ENCODE measurements around the gene ATP6V0D1.
"Not testable (repeated sequence)": the region's sequence is repeated elsewhere in the genome, so short reads cannot be mapped to it uniquely, and the experiment has no call there.

Gene ATP6V0D1

GRCh38 chr16:67425061-67425460, 55.9 kb downstream of the ATP6V0D1 start:
- no peak for DNase-seq

GRCh38 chr16:67424261-67424615, 56.7 kb downstream of the ATP6V0D1 start:
- DNase-seq: no peak

GRCh38 chr16:67423611-67424260, 57.2 kb downstream of the ATP6V0D1 start:
- no peak for DNase-seq

GRCh38 chr16:67423015-67423414, 57.9 kb downstream of the ATP6V0D1 start:
- DNase-seq: no peak

GRCh38 chr16:67421030-67421429, 59.9 kb downstream of the ATP6V0D1 start:
- no peak for DNase-seq

GRCh38 chr16:67419931-67420330, 61.0 kb downstream of the ATP6V0D1 start:
- DNase-seq: no peak

- no peak for DNase-seq
Measured at GRCh38 chr16:67419502-67419901, 61.5 kb downstream of the ATP6V0D1 start.

GRCh38 chr16:67417333-67418061, 63.5 kb downstream of the ATP6V0D1 start:
- no peak for DNase-seq

GRCh38 chr16:67415872-67416793, 64.8 kb downstream of the ATP6V0D1 start, which contains the start of gene ZDHHC1:
Gene ZDHHC1 (minus strand): TSS chr16:67416477. CDS start chr16:67407775, 8,702 bp downstream.
- DNase-seq: peak; percentile 13 to 48

GRCh38 chr16:67415421-67415820, 65.5 kb downstream of the ATP6V0D1 start:
- DNase-seq: not testable (repeated sequence)

- DNase-seq: no peak
Measured at GRCh38 chr16:67413978-67414911, 66.7 kb downstream of the ATP6V0D1 start.

GRCh38 chr16:67412294-67412693, 68.7 kb downstream of the ATP6V0D1 start:
- DNase-seq: no peak

GRCh38 chr16:67411339-67411738, 69.6 kb downstream of the ATP6V0D1 start:
- no peak for DNase-seq

GRCh38 chr16:67409631-67410030, 71.3 kb downstream of the ATP6V0D1 start:
- no peak for DNase-seq

- no peak for DNase-seq
Measured at GRCh38 chr16:67407788-67408452, 73.0 kb downstream of the ATP6V0D1 start.

GRCh38 chr16:67407176-67407787, 73.7 kb downstream of the ATP6V0D1 start:
- no peak for DNase-seq

GRCh38 chr16:67406111-67406971, 74.6 kb downstream of the ATP6V0D1 start:
- no peak for DNase-seq

- no peak for DNase-seq
Measured at GRCh38 chr16:67405336-67405735, 75.6 kb downstream of the ATP6V0D1 start.

GRCh38 chr16:67404740-67405226, 76.2 kb downstream of the ATP6V0D1 start:
- no peak for DNase-seq

- no peak for DNase-seq
Measured at GRCh38 chr16:67403976-67404555, 76.9 kb downstream of the ATP6V0D1 start.
